HG03025 (cell line): ENCODE results near the gene ANKFN1.

ENCODE experiments used
- ATAC-seq: cut with Tn5 transposase; IDR thresholded peaks from one replicate; pipeline ENCODE4 v1.9.1; 2021; ENCODE audit warnings: mild to moderate bottlenecking, moderate library complexity; ENCODE audit not compliant: unreplicated experiment, low FRiP score

The ANKFN1 gene

GRCh38 chr17:56152874-56153602 lies at the start of gene ANKFN1:
TSS of gene ANKFN1 (plus strand) at chr17:56153475. CDS start at chr17:56212668, 59,193 bp downstream.
- ATAC-seq = no peak

GRCh38 chr17:56108811-56109284 lies 44.4 kb upstream of the ANKFN1 start:
- no peak for ATAC-seq

- ATAC-seq = no peak
These were observed 43.4 kb upstream of the ANKFN1 start for GRCh38 chr17:56109836-56110235.

GRCh38 chr17:56110463-56111135 lies 42.7 kb upstream of the ANKFN1 start:
- ATAC-seq = no peak

- ATAC-seq = no peak
These were observed 41.4 kb upstream of the ANKFN1 start for GRCh38 chr17:56111706-56112485.

- no peak for ATAC-seq
These were observed 39.8 kb upstream of the ANKFN1 start for GRCh38 chr17:56113486-56113885.

GRCh38 chr17:56114469-56114868 lies 38.8 kb upstream of the ANKFN1 start:
- no peak for ATAC-seq

GRCh38 chr17:56119191-56119590 lies 34.1 kb upstream of the ANKFN1 start:
- ATAC-seq = no peak

GRCh38 chr17:56119936-56120335 lies 33.3 kb upstream of the ANKFN1 start:
- ATAC-seq = no peak

GRCh38 chr17:56121191-56122051 lies 31.9 kb upstream of the ANKFN1 start:
- ATAC-seq = no peak

GRCh38 chr17:56125830-56126819 lies 27.1 kb upstream of the ANKFN1 start:
- ATAC-seq = no peak

- ATAC-seq = no peak
These were observed 23.2 kb upstream of the ANKFN1 start for GRCh38 chr17:56130026-56130425.

- no peak for ATAC-seq
These were observed 22.6 kb upstream of the ANKFN1 start for GRCh38 chr17:56130631-56131030.

- ATAC-seq = no peak
These were observed 21.8 kb upstream of the ANKFN1 start for GRCh38 chr17:56131431-56131830.

- no peak for ATAC-seq
These were observed 17.0 kb upstream of the ANKFN1 start for GRCh38 chr17:56136301-56136700.

- no peak for ATAC-seq
These were observed 12.0 kb upstream of the ANKFN1 start for GRCh38 chr17:56141046-56141839.

GRCh38 chr17:56142325-56142724 lies 10.9 kb upstream of the ANKFN1 start:
- no peak for ATAC-seq

- ATAC-seq = no peak
These were observed 10.5 kb upstream of the ANKFN1 start for GRCh38 chr17:56142781-56143180.
